Lung (tissue), 12 donors: ENCODE data around the gene HS3ST4. TPM values are rescaled to one million over a fixed set of nuclear protein-coding genes. Genes with fewer than 3 reads are reported as not detected.
"Not testable (repeated sequence)": the region's sequence is repeated elsewhere in the genome, so short reads cannot be mapped to it uniquely, and the experiment has no call there.

Experiments used
- ATAC-seq: fragments of 200-7000 bp; cut with Tn5 transposase; one replicate; pipeline ENCODE4 v1.9.1; 2020; ENCODE audit warnings: moderate number of reproducible peaks; ENCODE audit not compliant: insufficient read depth, low FRiP score
- DNase-seq, 3 donors: peaks; one replicate each; pipeline ENCODE4 v3.0.0-alpha.2; 2013 to 2017
- H3K27ac ChIP-seq, 2 donors: one replicate each; pipeline ENCODE4 v1.5.1; 2013; ENCODE audit warnings: mild to moderate bottlenecking in 2 of 2, moderate library complexity in 2 of 2, control low read depth in 1 of 2, inconsistent platforms in 1 of 2, low read depth in 1 of 2, low read length in 1 of 2
- H3K27me3 ChIP-seq, 3 donors: one replicate each; pipeline ENCODE4 v1.5.1; 2013; ENCODE audit warnings: low read length in 2 of 3; ENCODE audit not compliant: control insufficient read depth in 3 of 3, insufficient read depth in 3 of 3
- H3K36me3 ChIP-seq, 4 donors: one replicate each; pipeline ENCODE4 v1.5.1; 2013; ENCODE audit warnings: low read length in 4 of 4, mild to moderate bottlenecking in 1 of 4, moderate library complexity in 1 of 4; ENCODE audit not compliant: control insufficient read depth in 4 of 4, insufficient read depth in 4 of 4
- H3K4me1 ChIP-seq, 5 donors: one replicate each; pipeline ENCODE4 v1.5.1; 2013; ENCODE audit warnings: low read length in 5 of 5, mild to moderate bottlenecking in 2 of 5, moderate library complexity in 1 of 5; ENCODE audit not compliant: control insufficient read depth in 5 of 5, insufficient read depth in 5 of 5
- H3K4me3 ChIP-seq: one replicate; pipeline ENCODE4 v1.5.1; 2013; ENCODE audit warnings: mild to moderate bottlenecking, control low read depth, moderate library complexity
- H3K9ac ChIP-seq, 2 donors: one replicate each; pipeline ENCODE4 v1.5.1; 2013; ENCODE audit warnings: low read length in 2 of 2, control low read depth in 1 of 2; ENCODE audit not compliant: insufficient read depth in 1 of 2
- H3K9me3 ChIP-seq, 4 donors: one replicate each; pipeline ENCODE4 v1.5.1; 2013; ENCODE audit warnings: low read length in 3 of 4, mild to moderate bottlenecking in 1 of 4, moderate library complexity in 1 of 4; ENCODE audit not compliant: control insufficient read depth in 4 of 4, insufficient read depth in 3 of 4
- WGBS, 2 donors: extraction: QIAGEN DNeasy Blood & Tissue Kit; methylation state at CpG; one replicate each; pipeline ENCODE4 v1.1.7; 2013; 5-methylcytosine and 5-hydroxymethylcytosine counted together
- polyA plus RNA-seq, 2 donors: library from polyadenylated mRNA; stranded (reverse); fragments of 200-250 nt; gene quantifications; one replicate each; pipeline ENCODE4 v1.2.1, GENCODE V29; 2013
- total RNA-seq, 2 donors: library from RNA; depleted of rRNA in 1 of 2; stranded (reverse); fragments of >200 nt in 1 of 2; gene quantifications; one replicate each; pipeline ENCODE4 v1.2.1, GENCODE V29; 2014 to 2021
- TF ChIP-seq, protein P1 (sequence below): IDR thresholded peaks from 2 replicates; pipeline ENCODE4 v1.5.1; 2012; ENCODE audit warnings: mild to moderate bottlenecking; ENCODE audit errors: control extremely low read depth, extremely low read depth
- donor health status: control.
- donor health status: control.
- donor health status: Bipolar disorder and iron deficiency.
- donor health status: healthy.
- donor health status: DM: yes; HTN: yes; CAD: no.

Gene HS3ST4
- total and polyA plus RNA-seq, 4 donors, result 0.06 to 0.15 TPM; not detected in 2

DNA sequence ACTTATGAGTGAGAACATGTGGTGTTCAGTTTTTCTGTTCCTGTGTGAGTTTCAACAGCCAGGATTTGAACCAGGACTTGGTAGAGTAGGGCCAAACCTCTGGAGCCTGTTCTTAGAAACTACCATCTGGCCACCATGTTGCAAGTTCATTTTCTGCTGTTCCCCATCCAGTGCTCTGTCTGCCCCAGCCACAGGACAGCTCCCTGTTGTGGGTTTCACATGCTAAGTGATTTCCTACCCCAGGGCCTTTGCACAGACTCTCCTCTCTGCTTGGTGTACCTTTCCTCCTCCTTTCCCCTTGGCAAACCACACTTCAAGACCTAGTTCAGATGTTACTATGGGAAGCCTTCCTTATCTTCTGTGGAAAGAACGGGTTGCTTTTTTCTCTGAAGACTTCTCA is 79.5 kb downstream of the HS3ST4 start:
- H3K4me1 ChIP-seq, result no peaks in the 10 kb centered on the region

DNA sequence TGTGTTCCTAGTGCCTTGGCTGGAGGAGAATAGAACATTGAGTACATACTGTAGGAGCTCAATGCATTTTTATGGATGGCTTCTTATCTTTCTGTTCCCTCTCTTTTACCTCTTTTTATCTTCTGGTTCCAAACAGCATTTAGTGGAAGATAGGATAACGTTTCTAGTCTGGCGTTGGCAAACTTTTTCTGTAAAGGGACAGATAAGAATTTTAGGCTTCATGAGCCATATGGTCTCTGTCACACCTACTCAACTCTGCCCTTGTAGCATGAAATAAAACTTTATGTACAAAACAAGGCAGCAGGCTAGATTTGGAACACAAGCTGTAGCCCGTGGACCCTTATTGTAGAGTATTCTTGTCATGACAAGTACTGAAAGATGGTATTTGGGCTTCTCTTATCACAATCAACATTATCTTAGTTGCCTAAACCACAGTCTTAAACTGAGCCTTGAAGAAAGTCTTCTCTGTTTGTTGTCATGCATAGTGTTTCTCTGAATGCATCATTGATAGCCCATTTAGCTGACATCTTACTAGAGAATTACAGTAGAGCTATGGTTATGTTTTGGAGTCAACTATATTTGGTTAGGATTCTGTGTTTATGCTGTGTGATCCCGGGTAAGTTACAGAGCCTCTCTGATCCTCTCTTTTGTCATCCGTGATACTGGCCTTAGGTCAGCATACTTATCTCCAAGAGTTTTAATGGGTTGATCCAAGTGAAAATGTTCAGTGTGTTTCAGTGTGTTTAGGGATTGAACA is 80.2 kb downstream of the HS3ST4 start:
- Histone ChIP-seq H3K9ac (no peak overlapping the region), H3K27ac (no peak overlapping the region), H3K36me3 (no peaks in the 10 kb centered on the region), H3K4me1 (no peaks in the 10 kb centered on the region), H3K4me3 (no peak overlapping the region), H3K9me3 (peaks cover 0 to 3% (median 1%) of the 10 kb centered on the region in 4 donors), H3K27me3 (no peaks in the 10 kb centered on the region)
- ATAC-seq (no peak), DNase-seq (no peak)
- 65 to 85% methylated on average over 5 of the region's 5 CpGs for WGBS, 2 donors
- TF ChIP-seq, protein P1, sequence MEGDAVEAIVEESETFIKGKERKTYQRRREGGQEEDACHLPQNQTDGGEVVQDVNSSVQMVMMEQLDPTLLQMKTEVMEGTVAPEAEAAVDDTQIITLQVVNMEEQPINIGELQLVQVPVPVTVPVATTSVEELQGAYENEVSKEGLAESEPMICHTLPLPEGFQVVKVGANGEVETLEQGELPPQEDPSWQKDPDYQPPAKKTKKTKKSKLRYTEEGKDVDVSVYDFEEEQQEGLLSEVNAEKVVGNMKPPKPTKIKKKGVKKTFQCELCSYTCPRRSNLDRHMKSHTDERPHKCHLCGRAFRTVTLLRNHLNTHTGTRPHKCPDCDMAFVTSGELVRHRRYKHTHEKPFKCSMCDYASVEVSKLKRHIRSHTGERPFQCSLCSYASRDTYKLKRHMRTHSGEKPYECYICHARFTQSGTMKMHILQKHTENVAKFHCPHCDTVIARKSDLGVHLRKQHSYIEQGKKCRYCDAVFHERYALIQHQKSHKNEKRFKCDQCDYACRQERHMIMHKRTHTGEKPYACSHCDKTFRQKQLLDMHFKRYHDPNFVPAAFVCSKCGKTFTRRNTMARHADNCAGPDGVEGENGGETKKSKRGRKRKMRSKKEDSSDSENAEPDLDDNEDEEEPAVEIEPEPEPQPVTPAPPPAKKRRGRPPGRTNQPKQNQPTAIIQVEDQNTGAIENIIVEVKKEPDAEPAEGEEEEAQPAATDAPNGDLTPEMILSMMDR, result no peak

More for the DNA sequence above, 79.5 kb downstream of the HS3ST4 start:
- ATAC-seq (no peak), DNase-seq (no peak)
- H3K36me3 ChIP-seq, result no peaks in the 10 kb centered on the region
- H3K9ac ChIP-seq, result no peak overlapping the region
- WGBS, 2 donors, result 78 to 86% methylated on average over 1 of the region's 1 CpG
- TF ChIP-seq, protein P1, result no peak
- no peaks in the 10 kb centered on the region for H3K27me3 ChIP-seq
- H3K9me3 ChIP-seq, result peaks cover 0 to 3% (median 1%) of the 10 kb centered on the region in 4 donors
- no peak overlapping the region for H3K4me3 ChIP-seq
- no peak overlapping the region for H3K27ac ChIP-seq

DNA sequence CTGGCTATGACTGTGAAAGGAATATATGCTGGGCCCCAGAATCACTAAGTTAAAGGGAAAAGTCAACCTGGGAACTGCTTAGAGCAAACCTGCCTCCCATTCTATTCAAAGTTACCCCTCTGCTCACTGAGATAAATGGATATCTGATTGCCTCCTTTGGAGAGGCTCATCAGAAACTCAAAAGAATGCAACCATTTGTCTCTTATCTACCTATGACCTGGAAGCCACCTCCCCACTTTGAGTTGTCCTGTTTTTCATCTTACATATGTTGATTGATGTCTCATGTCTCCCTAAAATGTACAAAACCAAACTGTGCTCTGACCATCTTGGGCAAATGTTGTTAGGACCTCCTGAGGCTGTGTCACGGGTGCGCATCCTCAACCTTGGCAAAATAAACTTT is 84.5 kb downstream of the HS3ST4 start:
- H3K4me3 ChIP-seq, ATAC-seq, H3K27ac ChIP-seq, DNase-seq, H3K4me1 ChIP-seq, H3K9me3 ChIP-seq, H3K9ac ChIP-seq, H3K27me3 ChIP-seq, H3K36me3 ChIP-seq: not testable (repeated sequence)
- 93% methylated on average over 2 of the region's 2 CpGs for WGBS, 2 donors

DNA sequence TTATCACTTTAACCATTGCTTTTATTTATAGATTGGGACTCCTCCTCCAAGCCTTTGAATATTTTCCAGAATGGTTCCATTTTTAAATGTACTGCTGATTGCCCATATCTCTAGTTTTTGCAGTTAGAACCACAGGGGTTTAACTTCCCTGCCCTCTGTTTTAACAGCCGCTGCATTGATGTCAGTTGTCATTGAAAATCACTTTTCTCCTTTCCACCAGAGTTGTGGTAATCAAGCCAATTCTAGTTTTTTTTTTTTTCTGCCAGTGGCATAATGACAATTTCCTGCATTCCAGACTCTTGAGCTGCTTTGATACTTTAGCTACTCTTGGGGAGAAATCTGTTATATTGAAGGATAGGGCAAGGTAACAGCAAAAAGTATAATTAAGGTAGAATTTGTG is 91.5 kb downstream of the HS3ST4 start:
- no peak for DNase-seq
- TF ChIP-seq, protein P1, result no peak
- H3K36me3 ChIP-seq, result no peaks in the 10 kb centered on the region
- H3K27me3 ChIP-seq, result no peaks in the 10 kb centered on the region
- peaks cover 0 to 1% (median 0%) of the 10 kb centered on the region in 5 donors for H3K4me1 ChIP-seq
- no peak overlapping the region for H3K27ac ChIP-seq
- H3K9me3 ChIP-seq, result no peaks in the 10 kb centered on the region
- WGBS, 2 donors, result 69 to 79% methylated on average over 1 of the region's 1 CpG
- no peak overlapping the region for H3K9ac ChIP-seq
- ATAC-seq, result no peak
- H3K4me3 ChIP-seq, result no peak overlapping the region
